ENCODE data around the gene ASIC4. TPM values are rescaled to one million over a fixed set of nuclear protein-coding genes. Genes with fewer than 3 reads are reported as not detected.

Gene ASIC4
- total and polyA plus RNA-seq, 2 of the 13 experiments (the other 11 are each of a cell fraction or from before 2014, with no cell fraction given), result 0.03 TPM; not detected in 1

DNA sequence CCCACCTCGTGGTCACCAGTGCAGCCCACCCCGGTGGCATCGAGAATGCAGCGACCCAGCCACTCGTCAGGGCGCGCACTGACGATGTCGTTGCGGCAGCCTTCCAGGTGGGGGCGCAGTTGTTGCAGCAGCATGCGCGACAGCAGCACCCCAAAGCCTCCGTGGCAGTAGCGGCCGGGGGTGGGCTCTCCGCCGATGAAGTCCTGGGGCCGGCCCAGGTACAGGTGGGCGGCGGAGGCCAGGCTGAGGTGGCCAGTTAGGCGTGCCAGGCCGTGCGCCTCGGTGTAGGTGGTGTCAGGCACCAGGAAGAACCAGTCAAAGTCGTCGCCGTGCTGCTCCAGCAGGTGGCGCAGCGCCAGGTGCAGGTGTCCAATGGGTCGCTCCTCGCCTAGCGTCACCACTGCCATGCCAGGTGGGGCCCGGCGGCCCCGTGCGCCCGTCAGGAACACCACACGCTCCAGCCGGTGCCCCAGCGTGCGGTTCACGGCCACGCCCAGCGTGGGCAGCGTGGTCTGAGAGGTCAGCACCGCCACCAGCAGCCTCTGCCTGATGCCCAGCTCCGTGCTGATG, 27.4 kb downstream of the ASIC4 start (continued):
- TF ChIP-seq, protein P1, sequence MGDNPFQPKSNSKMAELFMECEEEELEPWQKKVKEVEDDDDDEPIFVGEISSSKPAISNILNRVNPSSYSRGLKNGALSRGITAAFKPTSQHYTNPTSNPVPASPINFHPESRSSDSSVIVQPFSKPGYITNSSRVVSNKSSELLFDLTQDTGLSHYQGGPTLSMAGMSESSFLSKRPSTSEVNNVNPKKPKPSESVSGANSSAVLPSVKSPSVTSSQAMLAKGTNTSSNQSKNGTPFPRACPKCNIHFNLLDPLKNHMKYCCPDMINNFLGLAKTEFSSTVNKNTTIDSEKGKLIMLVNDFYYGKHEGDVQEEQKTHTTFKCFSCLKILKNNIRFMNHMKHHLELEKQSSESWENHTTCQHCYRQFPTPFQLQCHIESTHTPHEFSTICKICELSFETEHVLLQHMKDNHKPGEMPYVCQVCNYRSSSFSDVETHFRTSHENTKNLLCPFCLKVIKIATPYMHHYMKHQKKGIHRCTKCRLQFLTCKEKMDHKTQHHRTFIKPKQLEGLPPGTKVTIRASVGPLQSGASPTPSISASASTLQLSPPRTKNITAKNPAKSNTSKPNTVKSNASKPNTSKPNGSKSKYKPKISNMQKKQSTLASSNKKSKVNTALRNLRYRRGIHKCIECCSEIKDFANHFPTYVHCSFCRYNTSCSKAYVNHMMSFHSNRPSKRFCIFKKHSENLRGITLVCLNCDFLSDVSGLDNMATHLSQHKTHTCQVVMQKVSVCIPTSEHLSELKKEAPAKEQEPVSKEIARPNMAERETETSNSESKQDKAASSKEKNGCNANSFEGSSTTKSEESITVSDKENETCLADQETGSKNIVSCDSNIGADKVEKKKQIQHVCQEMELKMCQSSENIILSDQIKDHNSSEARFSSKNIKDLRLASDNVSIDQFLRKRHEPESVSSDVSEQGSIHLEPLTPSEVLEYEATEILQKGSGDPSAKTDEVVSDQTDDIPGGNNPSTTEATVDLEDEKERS (CRISPR knock-in tag; IDR thresholded peaks at IDR 0.05), result 0 out of 2 replicates have a peak, but pooled peaks have one; percentile 46
- peak; percentile 71; the same call in 1 of the 2 replicates for TF ChIP-seq REPIN1 (CRISPR knock-in tag; IDR thresholded peaks at IDR 0.05; ENCODE audit: borderline replicate concordance, low read depth)
- TF ChIP-seq, protein P2, sequence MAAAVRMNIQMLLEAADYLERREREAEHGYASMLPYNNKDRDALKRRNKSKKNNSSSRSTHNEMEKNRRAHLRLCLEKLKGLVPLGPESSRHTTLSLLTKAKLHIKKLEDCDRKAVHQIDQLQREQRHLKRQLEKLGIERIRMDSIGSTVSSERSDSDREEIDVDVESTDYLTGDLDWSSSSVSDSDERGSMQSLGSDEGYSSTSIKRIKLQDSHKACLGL (CRISPR knock-in tag; IDR thresholded peaks at IDR 0.05), result peak; percentile 91
- TF ChIP-seq, protein P3, sequence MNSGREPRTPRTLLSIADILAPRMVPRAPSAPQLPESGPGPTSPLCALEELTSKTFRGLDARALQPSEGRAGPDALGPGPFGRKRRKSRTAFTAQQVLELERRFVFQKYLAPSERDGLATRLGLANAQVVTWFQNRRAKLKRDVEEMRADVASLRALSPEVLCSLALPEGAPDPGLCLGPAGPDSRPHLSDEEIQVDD (CRISPR knock-in tag; IDR thresholded peaks at IDR 0.05; ENCODE audit: borderline replicate concordance), result peak; percentile 87
- TF ChIP-seq, protein P4, sequence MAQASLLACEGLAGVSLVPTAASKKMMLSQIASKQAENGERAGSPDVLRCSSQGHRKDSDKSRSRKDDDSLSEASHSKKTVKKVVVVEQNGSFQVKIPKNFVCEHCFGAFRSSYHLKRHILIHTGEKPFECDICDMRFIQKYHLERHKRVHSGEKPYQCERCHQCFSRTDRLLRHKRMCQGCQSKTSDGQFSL (CRISPR knock-in tag; IDR thresholded peaks at IDR 0.05), result peak; percentile 61
- TF ChIP-seq ZNF841 (CRISPR knock-in tag; IDR thresholded peaks at IDR 0.05; ENCODE audit: borderline replicate concordance), result no peak
- TF ChIP-seq, protein P5, sequence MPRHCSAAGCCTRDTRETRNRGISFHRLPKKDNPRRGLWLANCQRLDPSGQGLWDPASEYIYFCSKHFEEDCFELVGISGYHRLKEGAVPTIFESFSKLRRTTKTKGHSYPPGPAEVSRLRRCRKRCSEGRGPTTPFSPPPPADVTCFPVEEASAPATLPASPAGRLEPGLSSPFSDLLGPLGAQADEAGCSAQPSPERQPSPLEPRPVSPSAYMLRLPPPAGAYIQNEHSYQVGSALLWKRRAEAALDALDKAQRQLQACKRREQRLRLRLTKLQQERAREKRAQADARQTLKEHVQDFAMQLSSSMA (CRISPR knock-in tag; IDR thresholded peaks at IDR 0.05), result no peak
- TF ChIP-seq BRCA1 (CRISPR knock-in tag; IDR thresholded peaks at IDR 0.05), result 0 out of 2 replicates have a peak, but pooled peaks have one; percentile 63
- TF ChIP-seq, protein P6, sequence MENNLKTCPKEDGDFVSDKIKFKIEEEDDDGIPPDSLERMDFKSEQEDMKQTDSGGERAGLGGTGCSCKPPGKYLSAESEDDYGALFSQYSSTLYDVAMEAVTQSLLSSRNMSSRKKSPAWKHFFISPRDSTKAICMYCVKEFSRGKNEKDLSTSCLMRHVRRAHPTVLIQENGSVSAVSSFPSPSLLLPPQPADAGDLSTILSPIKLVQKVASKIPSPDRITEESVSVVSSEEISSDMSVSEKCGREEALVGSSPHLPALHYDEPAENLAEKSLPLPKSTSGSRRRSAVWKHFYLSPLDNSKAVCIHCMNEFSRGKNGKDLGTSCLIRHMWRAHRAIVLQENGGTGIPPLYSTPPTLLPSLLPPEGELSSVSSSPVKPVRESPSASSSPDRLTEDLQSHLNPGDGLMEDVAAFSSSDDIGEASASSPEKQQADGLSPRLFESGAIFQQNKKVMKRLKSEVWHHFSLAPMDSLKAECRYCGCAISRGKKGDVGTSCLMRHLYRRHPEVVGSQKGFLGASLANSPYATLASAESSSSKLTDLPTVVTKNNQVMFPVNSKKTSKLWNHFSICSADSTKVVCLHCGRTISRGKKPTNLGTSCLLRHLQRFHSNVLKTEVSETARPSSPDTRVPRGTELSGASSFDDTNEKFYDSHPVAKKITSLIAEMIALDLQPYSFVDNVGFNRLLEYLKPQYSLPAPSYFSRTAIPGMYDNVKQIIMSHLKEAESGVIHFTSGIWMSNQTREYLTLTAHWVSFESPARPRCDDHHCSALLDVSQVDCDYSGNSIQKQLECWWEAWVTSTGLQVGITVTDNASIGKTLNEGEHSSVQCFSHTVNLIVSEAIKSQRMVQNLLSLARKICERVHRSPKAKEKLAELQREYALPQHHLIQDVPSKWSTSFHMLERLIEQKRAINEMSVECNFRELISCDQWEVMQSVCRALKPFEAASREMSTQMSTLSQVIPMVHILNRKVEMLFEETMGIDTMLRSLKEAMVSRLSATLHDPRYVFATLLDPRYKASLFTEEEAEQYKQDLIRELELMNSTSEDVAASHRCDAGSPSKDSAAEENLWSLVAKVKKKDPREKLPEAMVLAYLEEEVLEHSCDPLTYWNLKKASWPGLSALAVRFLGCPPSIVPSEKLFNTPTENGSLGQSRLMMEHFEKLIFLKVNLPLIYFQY (CRISPR knock-in tag; IDR thresholded peaks at IDR 0.05; ENCODE audit: borderline replicate concordance), result peak; percentile 85; the same call in 1 of the 2 replicates
- no peak for TF ChIP-seq NPAS2 (CRISPR knock-in tag; IDR thresholded peaks at IDR 0.05; ENCODE audit: borderline replicate concordance)
- TF ChIP-seq ZSCAN31 (CRISPR knock-in tag; IDR thresholded peaks at IDR 0.05; ENCODE audit: low read depth), result peak; percentile 95
- TF ChIP-seq SSRP1 (CRISPR knock-in tag; IDR thresholded peaks at IDR 0.05), result no peak
- TF ChIP-seq RBM22 (optimal IDR thresholded peaks at IDR 0.05; ENCODE audit: low read length), result no peak
- no peak for TF ChIP-seq ZNF766 (CRISPR knock-in tag; IDR thresholded peaks at IDR 0.05; ENCODE audit: borderline replicate concordance)
- TF ChIP-seq ZFP62 (CRISPR knock-in tag; IDR thresholded peaks at IDR 0.05), result no peak
- 0 out of 2 replicates have a peak, but pooled peaks have one; percentile 64 for TF ChIP-seq ZBTB7A (CRISPR knock-in tag; IDR thresholded peaks at IDR 0.05)
- TF ChIP-seq GABPB1 (CRISPR knock-in tag; IDR thresholded peaks at IDR 0.05), result peak; percentile 87
- TF ChIP-seq SMAD1 (CRISPR knock-in tag; IDR thresholded peaks at IDR 0.05; ENCODE audit: borderline replicate concordance, low read depth), result peak; percentile 90; the same call in 1 of the 2 replicates

All from HepG2 (cell line).